ENCODE data around the gene MRPS10. TPM values are rescaled to one million over a fixed set of nuclear protein-coding genes. Genes with fewer than 3 reads are reported as not detected.

The MRPS10 gene
- total RNA-seq, 1 experiment from 2014 or later = 67.6 TPM

DNA sequence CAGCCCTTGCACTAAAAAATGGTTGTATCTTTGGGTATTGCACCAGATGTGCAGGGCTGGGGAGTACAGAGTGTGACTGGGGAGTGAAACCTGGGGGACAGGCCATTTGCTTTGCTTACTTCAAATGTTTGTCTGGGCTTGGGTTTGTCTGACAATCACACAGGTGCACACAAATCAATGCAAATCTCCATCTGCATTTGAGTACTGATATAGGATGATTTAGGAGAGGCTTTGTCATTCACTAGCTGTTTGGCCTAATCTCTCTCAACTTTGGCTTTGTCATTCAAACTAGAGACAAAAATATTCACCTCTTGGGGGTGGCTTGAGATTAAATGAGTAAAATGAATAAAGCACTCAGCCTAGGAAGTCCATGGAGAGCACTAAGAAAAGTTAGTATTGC, 40.7 kb downstream of the MRPS10 start:
- BruUV-seq (replicated peaks) = no TSS peak
- Histone ChIP-seq H3K4me3 (ENCODE audit: low read depth in 2 of 2, low read length in 2 of 2) (no peak overlapping the region), H3K9me3 (ENCODE audit: control insufficient read depth, insufficient read depth, low read depth, low read length) (no peaks in the 10 kb centered on the region), H3K27me3 (ENCODE audit: control insufficient read depth, insufficient read depth, low read length) (no peaks in the 10 kb centered on the region), H3K27ac (ENCODE audit: low read length) (no peak overlapping the region), H3K4me1 (ENCODE audit: control insufficient read depth, insufficient read depth, low read length) (no peaks in the 10 kb centered on the region), H3K36me3 (ENCODE audit: control insufficient read depth, insufficient read depth, low read length) (no peaks in the 10 kb centered on the region)
- TF ChIP-seq, protein P1, sequence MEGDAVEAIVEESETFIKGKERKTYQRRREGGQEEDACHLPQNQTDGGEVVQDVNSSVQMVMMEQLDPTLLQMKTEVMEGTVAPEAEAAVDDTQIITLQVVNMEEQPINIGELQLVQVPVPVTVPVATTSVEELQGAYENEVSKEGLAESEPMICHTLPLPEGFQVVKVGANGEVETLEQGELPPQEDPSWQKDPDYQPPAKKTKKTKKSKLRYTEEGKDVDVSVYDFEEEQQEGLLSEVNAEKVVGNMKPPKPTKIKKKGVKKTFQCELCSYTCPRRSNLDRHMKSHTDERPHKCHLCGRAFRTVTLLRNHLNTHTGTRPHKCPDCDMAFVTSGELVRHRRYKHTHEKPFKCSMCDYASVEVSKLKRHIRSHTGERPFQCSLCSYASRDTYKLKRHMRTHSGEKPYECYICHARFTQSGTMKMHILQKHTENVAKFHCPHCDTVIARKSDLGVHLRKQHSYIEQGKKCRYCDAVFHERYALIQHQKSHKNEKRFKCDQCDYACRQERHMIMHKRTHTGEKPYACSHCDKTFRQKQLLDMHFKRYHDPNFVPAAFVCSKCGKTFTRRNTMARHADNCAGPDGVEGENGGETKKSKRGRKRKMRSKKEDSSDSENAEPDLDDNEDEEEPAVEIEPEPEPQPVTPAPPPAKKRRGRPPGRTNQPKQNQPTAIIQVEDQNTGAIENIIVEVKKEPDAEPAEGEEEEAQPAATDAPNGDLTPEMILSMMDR (IDR thresholded peaks at IDR 0.05) = no peak
- TF ChIP-seq POLR2AphosphoS5 (IDR thresholded peaks at IDR 0.05; ENCODE audit: low read depth, low read length) = no peak
- no peak for TF ChIP-seq SIN3A (IDR thresholded peaks at IDR 0.05; ENCODE audit: borderline replicate concordance, insufficient read depth, low read depth, low read length)
- TF ChIP-seq, protein P2, sequence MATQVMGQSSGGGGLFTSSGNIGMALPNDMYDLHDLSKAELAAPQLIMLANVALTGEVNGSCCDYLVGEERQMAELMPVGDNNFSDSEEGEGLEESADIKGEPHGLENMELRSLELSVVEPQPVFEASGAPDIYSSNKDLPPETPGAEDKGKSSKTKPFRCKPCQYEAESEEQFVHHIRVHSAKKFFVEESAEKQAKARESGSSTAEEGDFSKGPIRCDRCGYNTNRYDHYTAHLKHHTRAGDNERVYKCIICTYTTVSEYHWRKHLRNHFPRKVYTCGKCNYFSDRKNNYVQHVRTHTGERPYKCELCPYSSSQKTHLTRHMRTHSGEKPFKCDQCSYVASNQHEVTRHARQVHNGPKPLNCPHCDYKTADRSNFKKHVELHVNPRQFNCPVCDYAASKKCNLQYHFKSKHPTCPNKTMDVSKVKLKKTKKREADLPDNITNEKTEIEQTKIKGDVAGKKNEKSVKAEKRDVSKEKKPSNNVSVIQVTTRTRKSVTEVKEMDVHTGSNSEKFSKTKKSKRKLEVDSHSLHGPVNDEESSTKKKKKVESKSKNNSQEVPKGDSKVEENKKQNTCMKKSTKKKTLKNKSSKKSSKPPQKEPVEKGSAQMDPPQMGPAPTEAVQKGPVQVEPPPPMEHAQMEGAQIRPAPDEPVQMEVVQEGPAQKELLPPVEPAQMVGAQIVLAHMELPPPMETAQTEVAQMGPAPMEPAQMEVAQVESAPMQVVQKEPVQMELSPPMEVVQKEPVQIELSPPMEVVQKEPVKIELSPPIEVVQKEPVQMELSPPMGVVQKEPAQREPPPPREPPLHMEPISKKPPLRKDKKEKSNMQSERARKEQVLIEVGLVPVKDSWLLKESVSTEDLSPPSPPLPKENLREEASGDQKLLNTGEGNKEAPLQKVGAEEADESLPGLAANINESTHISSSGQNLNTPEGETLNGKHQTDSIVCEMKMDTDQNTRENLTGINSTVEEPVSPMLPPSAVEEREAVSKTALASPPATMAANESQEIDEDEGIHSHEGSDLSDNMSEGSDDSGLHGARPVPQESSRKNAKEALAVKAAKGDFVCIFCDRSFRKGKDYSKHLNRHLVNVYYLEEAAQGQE (IDR thresholded peaks at IDR 0.05; ENCODE audit: insufficient read depth in 1 of 2, low read depth in 2 of 2, low read length in 1 of 2) = no peak
- TF ChIP-seq TCF7L2 (IDR thresholded peaks at IDR 0.05; ENCODE audit: low read depth, low read length) = no peak
- ChIA-PET POLR2A (interaction anchor here (0.7 kb wide), 1 partner anchor 29 kb away, joined by 3 read pairs; no protein-coding TSS in a partner anchor), CTCF (no interaction called here)
- in situ Hi-C loops (cut with HindIII; ENCODE audit: low pct_unique_long_range_greater_than_20kb, low sequenced_read_pairs) = no loop called here
- DNase-seq (ENCODE audit: low read depth, low spot score) (no peak), ATAC-seq (no peak)
- intact Hi-C loops (cut with micrococcal nuclease; ENCODE audit: unreplicated experiment) = no loop called here

DNA sequence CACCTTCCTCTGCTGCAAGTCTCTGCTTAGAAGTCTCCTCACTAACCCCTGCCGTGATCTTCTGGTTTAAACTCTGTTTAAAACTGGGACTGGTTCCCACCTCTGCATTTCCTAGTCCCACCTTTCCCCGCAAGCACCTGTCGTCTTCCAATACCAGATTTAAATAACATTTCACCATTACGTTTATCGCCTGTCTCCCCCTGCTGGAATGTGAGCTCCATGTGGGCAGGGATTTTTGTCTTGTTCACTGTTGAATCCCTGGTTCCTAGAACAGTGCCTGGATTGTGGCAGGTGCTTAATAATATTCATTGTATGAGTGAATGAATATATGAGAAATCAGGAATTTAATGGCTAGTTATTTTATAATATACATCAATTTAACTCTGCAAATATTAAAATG, 41.8 kb downstream of the MRPS10 start:
- ChIA-PET POLR2A (no interaction called here), CTCF (interaction anchor here (0.6 to 0.7 kb wide), 2 partner anchors 81 to 84 kb away, joined by 7 to 9 read pairs; no protein-coding TSS in a partner anchor)
- DNase-seq (ENCODE audit: low read depth, low spot score) = no peak
- Histone ChIP-seq H3K27me3 (ENCODE audit: control insufficient read depth, insufficient read depth, low read length) (no peaks in the 10 kb centered on the region), H3K4me1 (ENCODE audit: control insufficient read depth, insufficient read depth, low read length) (no peaks in the 10 kb centered on the region), H3K27ac (ENCODE audit: low read length) (no peak overlapping the region), H3K36me3 (ENCODE audit: control insufficient read depth, insufficient read depth, low read length) (no peaks in the 10 kb centered on the region), H3K9me3 (ENCODE audit: control insufficient read depth, insufficient read depth, low read depth, low read length) (no peaks in the 10 kb centered on the region), H3K4me3 (ENCODE audit: low read depth in 2 of 2, low read length in 2 of 2) (no peak overlapping the region)
- ATAC-seq = no peak
- BruUV-seq (replicated peaks) = no TSS peak
- TF ChIP-seq, protein P2 (IDR thresholded peaks at IDR 0.05; ENCODE audit: insufficient read depth in 1 of 2, low read depth in 2 of 2, low read length in 1 of 2) = no peak
- TF ChIP-seq, protein P1 (IDR thresholded peaks at IDR 0.05) = no peak; the same call in 1 of the 2 replicates
- TF ChIP-seq SIN3A (IDR thresholded peaks at IDR 0.05; ENCODE audit: borderline replicate concordance, insufficient read depth, low read depth, low read length) (no peak), TCF7L2 (IDR thresholded peaks at IDR 0.05; ENCODE audit: low read depth, low read length) (no peak), POLR2AphosphoS5 (IDR thresholded peaks at IDR 0.05; ENCODE audit: low read depth, low read length) (no peak)
- intact Hi-C loops (cut with micrococcal nuclease; ENCODE audit: unreplicated experiment) (no loop called here), in situ Hi-C loops (cut with HindIII; ENCODE audit: low pct_unique_long_range_greater_than_20kb, low sequenced_read_pairs) (no loop called here)

Measured in Panc1 (cell line).